Embryonic facial prominence (tissue), 1 donor: ENCODE measurements around the gene STK25.
"Not testable (repeated sequence)": the region's sequence is repeated elsewhere in the genome, so short reads cannot be mapped to it uniquely, and the experiment has no call there.

Experiments used
- DNase-seq: peaks from one replicate; pipeline ENCODE4 v3.0.0-alpha.2; 2016; ENCODE audit errors: extremely low spot score

STK25 gene

GRCh38 chr2:241539616-241540374, 31.4 kb upstream of the STK25 start:
- no peak for DNase-seq

- DNase-seq, result no peak
Measured at GRCh38 chr2:241538838-241539615, 30.6 kb upstream of the STK25 start.

GRCh38 chr2:241535871-241536655, 27.7 kb upstream of the STK25 start:
- DNase-seq, result no peak

- no peak for DNase-seq
Measured at GRCh38 chr2:241534701-241535375, 26.5 kb upstream of the STK25 start.

GRCh38 chr2:241534293-241534692, 25.9 kb upstream of the STK25 start:
- no peak for DNase-seq

GRCh38 chr2:241532733-241533601, 24.6 kb upstream of the STK25 start:
- DNase-seq, result no peak

GRCh38 chr2:241532168-241532567, 23.8 kb upstream of the STK25 start:
- no peak for DNase-seq

GRCh38 chr2:241531161-241531722, 22.9 kb upstream of the STK25 start:
- no peak for DNase-seq

GRCh38 chr2:241530571-241530970, 22.2 kb upstream of the STK25 start:
- no peak for DNase-seq

GRCh38 chr2:241525818-241526780, 17.7 kb upstream of the STK25 start:
- not testable (repeated sequence) for DNase-seq

GRCh38 chr2:241522477-241522876, 14.1 kb upstream of the STK25 start:
- DNase-seq, result no peak

GRCh38 chr2:241519669-241520068, 11.3 kb upstream of the STK25 start:
- no peak for DNase-seq

GRCh38 chr2:241517297-241517696, 8.9 kb upstream of the STK25 start:
- no peak for DNase-seq

GRCh38 chr2:241516520-241516965, 8.2 kb upstream of the STK25 start:
- DNase-seq, result no peak

- no peak for DNase-seq
Measured at GRCh38 chr2:241514986-241515737, 6.8 kb upstream of the STK25 start.

GRCh38 chr2:241514553-241514952, 6.2 kb upstream of the STK25 start:
- DNase-seq, result no peak

- no peak for DNase-seq
Measured at GRCh38 chr2:241511091-241511741, 2.8 kb upstream of the STK25 start.
